G401.6 (cell line): ENCODE results near the gene FHAD1.
"Not testable (repeated sequence)": the region's sequence is repeated elsewhere in the genome, so short reads cannot be mapped to it uniquely, and the experiment has no call there.

Source experiments
- FAIRE-seq: peaks from 2 replicates; lab custom pipeline; 2012; peaks lifted over from hg19 to GRCh38; lab: Jason Lieb, UNC

The FHAD1 gene

DNA sequence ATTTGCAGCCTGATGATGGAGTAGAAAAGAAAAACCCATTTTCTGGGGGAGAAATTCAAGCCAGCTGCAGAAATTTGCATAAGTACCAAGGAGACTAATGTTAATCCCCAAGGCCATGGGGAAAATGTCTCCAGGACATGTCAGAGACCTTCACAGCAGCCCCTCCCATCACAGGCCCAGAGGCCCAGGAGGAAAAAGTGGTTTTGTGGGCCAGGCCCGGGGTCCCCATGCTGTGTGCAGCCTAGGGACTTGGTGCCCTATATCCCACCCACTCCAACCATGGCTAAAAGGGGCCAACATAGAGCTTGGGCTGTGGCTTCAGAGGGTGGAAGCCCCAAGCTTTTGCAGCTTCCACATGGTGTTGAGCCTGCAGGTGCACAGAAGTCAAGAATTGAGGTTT lies 59.3 kb downstream of the FHAD1 start:
- FAIRE-seq = not testable (repeated sequence)

DNA sequence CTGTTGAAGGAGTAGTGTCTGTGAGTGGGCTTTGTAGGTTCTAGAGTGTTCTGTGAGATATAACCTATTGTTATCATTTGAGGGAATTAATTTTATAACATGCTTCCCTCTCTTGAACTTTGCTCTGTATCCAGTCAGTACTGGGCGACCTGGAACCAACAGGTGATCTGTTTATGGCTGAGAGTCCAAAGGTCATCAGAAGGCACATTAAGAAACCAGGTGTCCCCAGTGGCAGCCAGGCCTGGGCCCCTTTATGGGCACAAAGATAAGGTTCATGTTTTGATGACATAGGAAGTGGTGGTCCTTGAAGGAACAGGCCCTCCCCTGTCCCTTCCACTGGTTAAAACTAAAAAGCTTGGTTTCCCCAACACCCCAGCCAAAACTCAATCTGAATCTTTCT lies 61.1 kb downstream of the FHAD1 start:
- no peak for FAIRE-seq

DNA sequence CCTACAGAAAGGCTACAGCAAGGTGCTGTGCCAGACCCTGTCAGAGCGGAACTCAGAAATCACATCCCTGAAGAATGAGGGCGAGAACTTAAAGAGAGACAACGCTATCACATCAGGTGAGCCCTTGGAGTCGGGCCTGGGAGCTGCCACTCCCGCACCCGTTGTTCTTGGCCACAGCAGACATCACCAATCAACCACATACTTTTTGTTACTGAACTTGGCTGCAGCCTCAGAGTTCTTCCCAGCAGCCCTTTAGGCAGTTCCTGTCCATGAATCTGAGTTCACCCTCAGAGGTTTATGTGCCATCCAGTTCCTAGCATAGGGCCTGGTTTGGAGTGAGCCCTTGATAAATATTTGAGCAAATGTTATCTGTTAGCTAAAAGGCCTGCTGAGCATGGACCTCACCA lies 61.6 kb downstream of the FHAD1 start:
- FAIRE-seq = no peak

DNA sequence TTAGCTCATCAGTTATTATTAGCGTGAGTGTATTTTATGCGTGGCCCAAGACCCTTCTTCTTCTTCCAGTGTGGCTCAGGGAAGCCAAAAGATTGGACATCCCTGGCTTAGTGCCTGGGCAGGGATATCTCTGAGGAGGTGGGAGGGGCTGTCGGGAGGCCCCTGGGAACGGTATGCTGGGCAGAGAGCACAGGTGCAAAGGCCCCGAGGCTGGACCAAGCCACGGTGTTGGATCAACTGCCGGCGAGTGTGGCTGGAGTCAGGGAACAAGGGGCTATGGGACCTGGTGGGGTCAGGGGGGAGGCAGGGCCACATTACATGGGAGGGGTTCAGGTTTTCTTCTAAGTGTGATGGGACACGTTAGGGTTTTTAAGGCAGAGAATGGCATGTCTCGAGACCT lies 62.7 kb downstream of the FHAD1 start:
- no peak for FAIRE-seq

DNA sequence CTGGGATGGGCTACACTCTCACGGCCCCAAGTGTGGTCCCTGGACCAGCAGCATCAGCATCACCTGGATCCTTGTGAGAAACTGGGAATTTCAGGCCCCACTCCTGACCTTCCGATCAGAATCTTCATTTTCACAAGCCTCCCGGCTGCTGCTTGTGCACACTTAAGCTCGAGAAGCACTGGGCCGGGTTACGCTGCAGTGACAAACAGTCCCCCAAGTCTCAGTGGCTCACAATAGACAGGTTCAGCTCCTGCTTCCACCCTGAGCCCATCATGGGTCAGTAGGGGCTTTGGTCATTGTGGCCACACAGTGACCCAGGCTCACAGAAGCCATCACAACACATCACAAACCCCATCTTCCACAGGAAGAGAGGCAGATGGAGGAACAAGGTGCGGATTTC lies 63.5 kb downstream of the FHAD1 start:
- FAIRE-seq = no peak

DNA sequence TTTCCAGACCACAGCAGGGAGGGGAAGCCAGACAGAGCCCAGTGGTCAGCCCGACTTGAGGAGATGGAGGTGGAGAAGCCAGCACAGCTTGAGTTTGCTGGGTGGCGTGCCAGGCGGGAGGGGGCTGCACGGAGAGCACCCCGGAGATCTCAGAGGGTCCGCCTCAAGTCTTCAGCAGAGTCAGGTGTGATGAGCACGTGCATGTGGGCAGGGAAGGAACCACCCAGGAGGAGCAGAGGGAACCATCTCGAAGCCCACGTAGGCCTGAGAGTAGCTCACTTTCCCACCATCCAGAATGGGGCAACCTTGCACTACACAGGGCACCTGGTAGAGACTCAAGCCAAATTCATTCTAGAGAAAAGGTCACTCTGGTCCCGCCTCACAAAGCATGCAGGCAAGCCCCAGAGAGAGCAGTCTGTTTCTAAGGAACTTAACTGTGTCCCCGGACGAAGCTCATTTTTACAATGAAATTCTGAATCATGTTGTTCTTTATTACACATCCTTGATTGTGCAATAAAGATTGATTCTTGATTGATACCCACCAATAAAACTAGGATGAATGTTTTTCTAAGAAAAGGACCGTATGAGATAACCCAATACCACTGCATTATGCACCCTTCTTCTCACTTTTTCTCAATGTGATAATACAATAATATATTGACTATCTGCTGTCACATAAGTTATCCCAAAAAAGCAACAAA lies 64.2 kb downstream of the FHAD1 start:
- no peak for FAIRE-seq

DNA sequence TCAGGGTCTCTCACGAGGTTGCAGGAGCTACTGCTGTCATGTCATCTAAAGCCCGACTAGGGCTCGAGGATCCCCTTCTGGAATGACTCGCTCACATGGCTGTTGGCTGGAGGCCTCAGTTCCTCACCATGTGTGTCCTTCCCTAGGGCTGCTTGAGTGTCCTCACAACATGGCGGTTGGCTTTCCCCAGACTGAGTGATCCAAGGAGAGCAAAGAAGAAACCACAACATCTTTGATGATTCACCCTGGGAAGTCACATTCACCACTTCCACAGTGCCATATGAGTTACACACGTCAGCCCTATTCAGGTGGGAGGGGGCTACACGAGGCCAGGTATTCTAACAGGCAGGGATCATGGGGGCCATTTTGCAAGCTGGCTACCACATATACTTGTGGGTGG lies 64.9 kb downstream of the FHAD1 start:
- no peak for FAIRE-seq

DNA sequence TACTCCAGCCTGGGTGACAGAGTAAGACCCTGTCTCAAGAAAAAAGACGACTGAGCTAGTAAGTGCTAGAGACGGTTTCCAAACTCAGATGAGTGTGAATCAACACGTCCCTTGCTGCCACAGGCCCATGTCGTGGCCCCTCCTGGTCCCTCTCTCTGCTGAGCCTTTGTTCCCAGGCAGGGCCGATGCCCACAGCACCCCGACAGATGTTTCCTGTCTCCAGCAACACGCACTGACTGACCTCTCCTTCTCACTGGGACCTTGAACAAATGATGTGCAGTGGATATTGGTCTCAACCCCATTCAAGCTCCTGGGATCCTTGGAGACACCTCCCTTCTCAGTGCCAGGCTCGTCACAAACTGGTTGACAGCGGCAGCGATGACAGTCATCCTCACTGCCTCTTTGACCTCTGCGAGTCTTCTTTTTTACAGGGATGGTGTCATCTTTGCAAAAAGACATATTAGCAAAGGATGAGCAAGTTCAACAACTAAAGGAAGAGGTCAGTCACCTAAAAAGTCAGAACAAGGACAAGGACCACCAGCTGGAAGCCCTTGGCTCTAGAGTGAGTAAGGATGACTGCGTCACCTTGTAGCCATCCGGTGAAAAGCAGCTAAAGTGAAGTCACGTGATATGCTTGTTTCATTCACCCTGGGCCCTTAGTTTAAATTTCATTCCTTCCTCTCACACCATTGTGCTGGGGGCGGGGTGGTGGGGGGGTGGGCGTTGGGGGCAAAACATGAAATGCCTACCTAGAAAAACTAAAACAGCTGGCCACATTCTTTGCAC lies 65.8 kb downstream of the FHAD1 start:
- no peak for FAIRE-seq

DNA sequence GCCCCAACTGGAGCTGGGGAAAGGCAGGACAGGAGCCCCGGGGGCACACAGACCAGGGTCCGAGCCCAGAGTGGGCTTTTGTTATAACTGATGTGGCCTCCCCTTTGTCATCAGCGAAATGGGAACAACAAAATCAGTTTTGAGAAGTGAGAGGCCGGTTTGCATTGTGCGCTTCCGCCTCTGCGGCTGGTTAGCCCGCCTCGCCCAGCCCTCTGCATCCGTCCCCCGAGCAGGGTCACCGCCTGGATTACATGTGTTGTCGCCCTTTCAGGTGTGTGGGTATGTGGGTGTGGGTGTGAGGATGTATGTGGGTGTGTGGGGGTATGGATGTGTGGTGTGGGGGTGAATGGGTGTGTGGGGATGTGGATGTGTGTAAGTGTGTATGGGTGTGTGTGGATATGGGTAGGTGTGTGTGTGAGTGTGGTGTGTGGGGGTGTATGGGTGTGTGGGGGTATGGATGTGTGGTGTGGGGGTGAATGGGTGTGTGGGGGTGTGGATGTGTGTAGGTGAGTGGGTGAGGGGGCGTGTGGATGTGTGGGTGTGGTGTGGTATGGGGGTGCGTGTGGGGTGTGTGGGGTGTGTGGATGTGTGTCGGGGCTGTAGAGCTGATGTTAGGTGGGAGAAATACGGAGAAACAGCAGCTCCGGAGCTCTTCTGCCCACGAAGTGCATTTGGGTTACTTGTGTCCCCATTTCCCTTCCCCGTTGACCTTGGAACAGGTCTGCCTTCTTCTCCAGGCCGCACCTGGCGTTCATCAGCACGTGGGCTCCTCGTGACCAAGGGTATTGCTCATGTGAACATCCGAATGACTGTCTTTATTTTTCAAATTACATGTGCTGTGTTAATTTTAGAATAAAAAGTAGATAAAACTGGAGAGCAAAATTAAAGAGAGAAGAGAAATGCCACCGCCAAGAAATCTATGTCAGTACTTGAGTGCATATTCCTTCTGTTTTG lies 67.6 kb downstream of the FHAD1 start:
- FAIRE-seq = no peak

DNA sequence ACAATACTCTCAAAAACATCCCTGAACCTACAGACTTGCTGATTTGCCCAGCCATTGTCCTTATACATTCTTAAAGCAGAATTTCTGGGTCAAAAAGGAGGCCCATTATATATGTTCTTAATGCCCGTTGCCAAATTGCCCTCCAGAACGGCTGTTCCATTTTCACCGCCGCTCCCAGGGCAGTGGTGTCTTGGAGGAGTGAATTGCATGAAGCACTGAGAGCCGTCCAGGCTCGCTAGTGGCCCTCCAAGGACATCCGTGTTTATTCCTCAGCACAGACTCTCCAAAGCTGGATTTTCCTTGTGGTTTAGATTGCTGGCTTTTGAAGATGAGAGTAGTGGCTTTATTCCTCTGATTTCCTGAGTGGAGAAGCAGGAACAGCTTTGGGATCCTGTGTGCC lies 68.8 kb downstream of the FHAD1 start:
- FAIRE-seq = no peak

DNA sequence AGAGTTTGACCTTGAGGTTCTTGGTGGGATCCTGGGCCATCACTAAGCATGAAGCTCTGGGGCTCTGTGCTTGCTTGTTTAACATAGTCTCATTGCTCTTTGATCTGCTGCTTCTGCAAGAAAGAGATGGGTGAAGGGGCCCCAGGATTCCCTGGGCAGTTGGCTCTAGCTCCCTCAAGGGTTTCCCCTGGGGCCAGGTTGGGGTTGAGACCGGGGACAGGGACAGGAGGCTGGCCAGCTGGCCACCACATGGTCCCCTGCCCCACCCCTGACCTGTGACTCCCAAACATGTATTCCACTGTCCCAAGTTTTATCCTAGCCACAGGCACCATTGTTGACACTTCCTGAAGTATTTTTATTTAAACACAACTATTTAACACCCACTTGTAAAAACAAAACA lies 69.5 kb downstream of the FHAD1 start:
- no peak for FAIRE-seq

DNA sequence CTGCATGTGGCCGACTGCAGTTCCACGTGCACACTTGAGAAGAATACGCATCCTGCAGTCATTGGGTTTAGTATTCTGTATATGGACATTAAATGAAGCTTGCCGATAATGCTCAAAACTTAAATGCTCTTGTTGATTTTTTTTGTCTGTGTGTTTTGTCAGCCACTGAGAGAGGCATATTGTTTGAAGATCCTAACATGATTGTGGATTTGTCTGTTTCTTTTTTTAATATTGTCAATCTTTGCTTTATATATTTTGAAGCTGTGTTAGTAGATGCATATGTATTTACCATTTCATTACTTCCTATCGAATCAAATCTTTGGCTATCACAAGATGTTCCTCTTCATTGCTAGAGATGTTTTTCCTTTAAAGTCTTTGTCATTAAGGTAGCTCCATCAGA lies 73.2 kb downstream of the FHAD1 start:
- FAIRE-seq = no peak

DNA sequence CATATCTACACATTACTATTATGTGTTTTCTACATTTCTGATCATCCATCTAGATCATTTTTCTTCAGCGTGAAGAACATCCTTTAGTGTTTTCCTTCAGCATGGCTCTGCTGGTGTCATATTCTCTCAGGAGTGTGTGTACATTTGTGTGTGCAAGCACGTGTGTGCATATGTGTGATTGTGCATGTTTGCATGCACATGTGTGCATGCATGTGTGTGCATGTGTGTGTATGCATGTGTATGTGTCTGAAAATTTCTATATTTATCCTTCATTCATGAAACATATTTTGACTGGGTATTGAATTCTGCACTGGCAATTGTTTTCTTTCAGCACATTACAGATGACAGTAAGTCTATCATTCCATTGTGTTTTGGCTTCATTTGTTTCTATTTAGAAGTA lies 74.6 kb downstream of the FHAD1 start:
- FAIRE-seq = no peak

DNA sequence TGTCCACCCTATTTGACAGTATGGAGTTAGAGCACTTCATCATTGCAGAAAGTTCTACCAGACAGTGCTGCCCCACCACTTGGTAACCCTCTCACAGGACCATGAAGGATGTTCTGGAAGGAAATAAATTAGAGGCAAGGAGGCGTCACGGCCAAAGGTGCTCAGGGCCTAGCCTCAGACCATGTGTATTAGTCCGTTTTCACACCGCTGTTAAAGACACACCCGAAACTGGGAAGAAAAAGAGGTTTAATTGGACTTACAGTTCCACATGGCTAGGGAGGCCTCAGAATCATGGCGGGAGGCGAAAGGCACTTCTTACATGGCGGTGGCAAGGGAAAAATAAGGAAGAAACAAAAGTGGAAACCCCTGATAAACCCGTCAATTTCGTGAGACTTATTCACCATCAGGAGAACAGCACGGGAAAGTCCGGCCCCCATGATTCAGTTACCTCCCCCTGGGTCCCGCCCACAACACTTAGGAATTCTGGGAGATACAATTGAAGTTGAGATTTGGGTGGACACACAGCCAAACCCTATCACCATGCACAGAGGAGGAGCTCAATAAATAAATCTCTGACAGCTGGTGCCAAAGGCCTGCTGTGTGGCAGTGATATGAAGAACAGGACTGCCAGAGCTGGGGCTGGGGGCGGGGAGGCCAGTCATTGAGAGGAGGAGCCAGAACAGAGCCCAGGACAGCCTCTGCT lies 75.8 kb downstream of the FHAD1 start:
- no peak for FAIRE-seq

DNA sequence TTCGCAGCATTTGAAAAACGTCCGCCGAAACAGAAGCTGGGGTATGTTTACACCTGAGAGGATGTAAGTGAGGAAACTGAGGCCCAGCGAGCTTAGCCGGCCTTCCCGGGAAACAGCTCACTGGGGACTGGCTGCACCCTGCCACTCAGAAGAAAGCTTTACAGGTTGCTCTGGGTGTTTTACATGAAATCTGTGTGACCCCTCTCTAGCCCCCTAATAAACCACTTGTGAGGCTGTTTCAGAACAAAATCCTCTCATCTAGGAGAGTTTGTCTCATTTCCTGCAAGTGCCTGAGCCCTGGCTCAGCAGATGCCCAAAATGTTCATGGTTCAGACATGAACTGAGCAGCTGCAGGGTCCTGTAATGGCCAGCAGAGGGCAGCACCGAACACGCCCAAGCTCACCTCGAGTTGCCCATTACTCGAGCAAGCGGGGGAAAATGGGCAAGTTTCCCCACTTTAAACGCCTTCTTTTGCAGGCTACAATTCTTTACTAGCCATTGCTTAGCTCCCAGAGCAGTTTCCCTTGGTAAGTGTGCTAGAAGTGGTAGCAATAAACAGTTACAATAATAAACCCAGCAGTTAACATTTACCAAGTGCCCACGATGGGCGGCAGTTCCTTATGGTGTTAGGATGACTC lies 76.4 kb downstream of the FHAD1 start:
- FAIRE-seq = peak; percentile 96

DNA sequence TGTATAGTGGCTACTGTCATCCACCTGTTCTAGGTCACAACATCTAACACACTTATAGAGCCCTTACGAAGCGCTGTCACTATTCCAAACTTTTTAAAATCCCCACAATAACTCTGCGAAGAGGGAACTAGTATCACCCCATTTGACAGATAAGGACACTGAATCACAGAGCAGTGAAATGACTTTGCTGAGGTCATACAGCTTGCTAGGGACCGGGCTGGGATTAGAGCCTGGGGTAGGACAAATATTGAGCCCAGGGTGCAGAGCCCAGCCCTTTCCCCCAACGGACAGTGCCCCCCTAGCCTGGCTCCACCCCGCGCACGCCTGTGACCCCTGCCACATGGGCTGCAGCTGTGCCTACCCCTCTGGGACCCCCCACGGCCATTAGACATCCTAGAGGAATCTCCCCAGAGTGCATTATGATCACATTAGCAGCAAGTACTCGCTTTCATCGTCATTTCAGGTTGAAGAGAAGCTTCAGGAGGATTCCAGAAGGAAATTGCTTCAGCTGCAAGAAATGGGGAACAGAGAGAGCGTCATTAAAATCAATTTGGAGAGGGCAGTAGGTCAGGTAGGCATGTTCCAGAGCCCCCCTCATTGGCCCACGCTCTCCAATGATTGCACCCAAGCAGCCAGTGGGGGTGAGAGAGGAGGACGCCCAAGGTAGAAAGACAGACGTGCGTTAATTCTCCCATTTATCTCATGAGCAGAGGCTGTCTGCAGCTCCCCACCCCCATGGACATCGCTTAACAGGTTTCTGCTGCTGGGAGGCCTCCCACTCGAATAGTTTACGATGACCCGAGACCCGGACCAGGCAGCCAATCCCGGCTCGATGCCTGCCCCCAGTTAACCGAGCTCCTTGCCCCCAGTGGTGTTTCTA lies 77.2 kb downstream of the FHAD1 start:
- no peak for FAIRE-seq

DNA sequence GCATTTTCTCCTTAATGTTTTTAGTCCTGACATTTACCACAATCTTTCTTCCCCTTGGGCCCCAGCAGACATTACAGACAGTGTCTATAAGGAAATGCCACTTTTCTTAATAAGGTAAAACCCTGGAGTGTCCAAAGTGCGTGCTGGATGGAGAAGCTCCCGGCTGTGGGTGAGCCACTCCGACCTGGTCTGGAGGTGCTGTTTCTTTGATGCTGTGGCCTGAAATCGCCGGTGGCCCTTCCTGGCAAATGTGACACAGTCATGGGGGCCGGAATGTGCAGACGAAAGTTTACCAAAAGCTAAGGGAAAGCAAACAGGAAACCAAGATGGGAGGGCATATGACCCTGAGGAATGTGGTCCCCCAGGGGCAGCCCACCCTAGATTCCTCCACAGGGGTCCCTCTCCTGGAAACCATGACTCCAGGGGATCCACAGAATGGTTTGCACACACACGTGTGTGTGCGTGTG lies 77.9 kb downstream of the FHAD1 start:
- FAIRE-seq = no peak

DNA sequence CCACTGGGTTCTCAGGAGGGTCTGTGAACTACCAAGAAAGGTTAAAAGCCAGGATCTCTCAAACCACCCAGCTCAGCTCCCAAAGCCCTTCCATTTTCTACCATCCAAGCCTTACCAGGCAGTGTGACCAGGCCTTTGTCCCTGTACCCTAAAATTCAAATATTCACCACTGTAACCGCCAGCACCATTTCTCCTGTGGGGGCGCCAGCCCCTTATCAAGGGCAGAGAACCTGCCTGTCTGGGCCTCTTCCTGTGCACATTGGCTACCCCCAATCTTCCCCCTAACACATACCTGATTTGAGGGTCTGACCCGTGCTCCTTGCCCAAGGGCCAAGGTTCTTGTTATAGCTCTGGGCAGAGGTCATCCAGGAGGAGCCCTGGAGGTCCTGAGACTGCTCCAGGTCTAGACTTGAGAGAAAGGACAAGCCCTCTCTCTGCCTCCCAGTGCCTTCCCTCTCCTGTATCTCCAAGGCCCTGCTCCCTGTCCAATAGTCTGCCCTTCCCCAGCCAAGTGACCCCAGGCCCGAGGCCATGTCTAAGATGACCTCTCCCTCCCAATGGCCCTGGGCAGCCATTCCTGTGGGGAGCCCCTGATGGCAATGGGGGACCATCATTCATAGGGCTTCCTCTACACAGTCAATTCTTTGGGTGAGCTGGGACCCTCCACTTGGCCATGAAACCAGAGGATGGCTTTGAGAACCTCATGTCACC lies 78.5 kb downstream of the FHAD1 start:
- no peak for FAIRE-seq

DNA sequence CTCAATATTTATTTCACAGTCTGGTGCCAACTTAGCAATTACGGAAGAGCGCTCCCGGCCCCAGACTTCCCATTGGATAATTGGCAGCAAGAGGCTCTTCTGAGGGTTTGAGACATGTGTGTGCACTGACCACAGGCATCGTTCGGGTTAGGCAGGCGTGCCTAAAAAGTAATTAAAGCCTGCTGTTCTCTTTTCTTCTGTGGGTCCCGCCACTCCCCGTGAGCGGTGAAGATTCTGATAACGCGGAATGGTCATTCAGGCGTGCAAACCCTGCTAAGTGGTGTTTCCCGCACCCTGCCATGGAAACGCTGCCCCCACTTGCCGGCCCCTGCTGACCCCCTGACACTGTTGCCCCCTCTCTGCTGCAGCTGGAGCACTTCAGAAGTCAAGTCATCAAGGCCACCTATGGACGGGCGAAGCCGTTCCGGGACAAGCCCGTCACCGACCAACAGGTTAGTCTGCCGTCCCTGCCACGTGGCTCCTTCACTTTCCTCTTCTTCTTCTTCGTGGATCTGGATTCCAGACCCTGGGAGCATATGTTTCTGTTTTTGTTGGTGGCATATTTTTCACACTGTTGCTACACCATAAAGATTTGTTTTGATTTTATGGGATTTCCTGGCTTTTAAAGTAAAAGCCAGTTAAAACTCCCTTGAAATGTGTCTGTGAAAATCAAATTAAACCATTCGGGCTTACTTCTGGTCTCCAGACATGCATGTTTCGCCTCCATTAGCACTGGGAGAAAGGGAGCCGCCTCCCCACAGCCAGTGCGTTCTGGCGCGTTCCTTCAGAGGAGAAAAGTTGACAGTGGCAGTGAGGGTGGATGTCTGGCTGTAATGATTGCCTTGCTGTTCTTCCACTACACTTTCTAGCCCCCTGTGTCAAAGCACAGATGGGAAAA lies 79.9 kb downstream of the FHAD1 start:
- no peak for FAIRE-seq
